Testis (tissue), 3 donors: ENCODE data around the gene ANTXRL. TPM values are rescaled to one million over a fixed set of nuclear protein-coding genes. Genes with fewer than 3 reads are reported as not detected.

Experiments
- DNase-seq: peaks from one replicate; pipeline ENCODE4 v3.0.0-alpha.2; 2019
- H3K27ac ChIP-seq, 2 donors: fragments of 200-600 bp; sonication (generic); one replicate each; pipeline ENCODE4 v1.5.1; 2019
- H3K27me3 ChIP-seq: fragments of 200-600 bp; sonication (generic); one replicate; pipeline ENCODE4 v1.5.1; 2019
- H3K36me3 ChIP-seq: fragments of 200-600 bp; sonication (generic); one replicate; pipeline ENCODE4 v1.5.1; 2017; ENCODE audit warnings: low read depth; ENCODE audit errors: missing control alignments
- H3K4me1 ChIP-seq: fragments of 200-600 bp; sonication (generic); one replicate; pipeline ENCODE4 v1.5.1; 2019
- H3K4me3 ChIP-seq, 2 donors: fragments of 200-600 bp; sonication (generic); one replicate each; pipeline ENCODE4 v1.5.1; 2017 to 2019
- H3K9me3 ChIP-seq: fragments of 200-600 bp; sonication (generic); one replicate; pipeline ENCODE4 v1.5.1; 2017
- CTCF ChIP-seq, 3 experiments: fragments of 450-650 bp in 2 of 3; fragments of 200-600 bp in 1 of 3; sonication (generic) in 1 of 3; IDR thresholded peaks; one replicate each; pipeline ENCODE4 v1.5.1; 2016 to 2019; ENCODE audit warnings: antibody characterized with exemption in 3 of 3, mild to moderate bottlenecking in 2 of 3, moderate library complexity in 1 of 3
- POLR2A ChIP-seq: fragments of 450-650 bp; IDR thresholded peaks from one replicate; pipeline ENCODE4 v1.6.1; 2017; ENCODE audit warnings: antibody characterized with exemption, mild to moderate bottlenecking, moderate library complexity
- whole genome bisulfite sequencing, 2 donors: methylation state at CpG; one replicate each; pipeline ENCODE4 v1.1.5; 2018; 5-methylcytosine and 5-hydroxymethylcytosine counted together
- intact Hi-C: fragments of 100-400 bp; cut with DNase I; formaldehyde crosslinking; loops from one replicate; pipeline ENCODE4 v1.15.1; 2023; ENCODE audit warnings: low total_unique reads
- polyA plus RNA-seq: library from polyadenylated mRNA; stranded (reverse); fragments of 350-450 nt; fragmentation: Illumina TruSeq; extraction: RNeasy Lipid Tissue Mini Kit (QIAGEN cat#74804); gene quantifications from one replicate; pipeline ENCODE4 v1.2.3, GENCODE V29; 2014; ENCODE audit warnings: low read depth, low replicate concordance; ENCODE audit not compliant: insufficient read depth
- total RNA-seq, 2 donors: library from RNA; depleted of rRNA; stranded (reverse); fragments of >200 nt; gene quantifications; one replicate each; pipeline ENCODE4 v1.2.3, GENCODE V29; 2016

Gene ANTXRL
- total and polyA plus RNA-seq, 3 donors from 2014 or later: 10.7 to 26.5 (median 23.7) TPM

GRCh38 chr10:46319389-46319788 is 32.6 kb downstream of the ANTXRL start:
- WGBS, 2 donors: 89 to 93% methylated on average over 3 of the region's 3 CpGs
- Histone ChIP-seq H3K4me1 (no peaks in the 10 kb centered on the region), H3K36me3 (no peaks in the 10 kb centered on the region), H3K9me3 (no peaks in the 10 kb centered on the region), H3K27me3 (no peaks in the 10 kb centered on the region), H3K4me3 (no peak overlapping the region), H3K27ac (no peak overlapping the region)
- no peak for DNase-seq
- intact Hi-C loops: no loop called here
- TF ChIP-seq CTCF (IDR thresholded peaks at IDR 0.05) (no peak), POLR2A (no peak)

- no peak for DNase-seq
- TF ChIP-seq POLR2A: no peak
- no peak for TF ChIP-seq CTCF (IDR thresholded peaks at IDR 0.05)
- H3K4me3 ChIP-seq: no peak overlapping the region
- no peaks in the 10 kb centered on the region for H3K9me3 ChIP-seq
- no peaks in the 10 kb centered on the region for H3K27me3 ChIP-seq
- no peaks in the 10 kb centered on the region for H3K36me3 ChIP-seq
- H3K4me1 ChIP-seq: no peaks in the 10 kb centered on the region
- H3K27ac ChIP-seq: no peak overlapping the region
- intact Hi-C loops: no loop called here
- 95% methylated on average over 4 of the region's 4 CpGs for WGBS, 2 donors
Observed at GRCh38 chr10:46321770-46322169, 35.0 kb downstream of the ANTXRL start.

GRCh38 chr10:46323176-46323575 is 36.4 kb downstream of the ANTXRL start:
- intact Hi-C loops: no loop called here
- no peak overlapping the region for H3K27ac ChIP-seq
- H3K4me3 ChIP-seq: no peak overlapping the region
- WGBS, 2 donors: 85 to 95% methylated on average over 4 of the region's 4 CpGs
- no peaks in the 10 kb centered on the region for H3K27me3 ChIP-seq
- H3K9me3 ChIP-seq: no peaks in the 10 kb centered on the region
- TF ChIP-seq CTCF (IDR thresholded peaks at IDR 0.05) (no peak), POLR2A (no peak)
- no peaks in the 10 kb centered on the region for H3K4me1 ChIP-seq
- no peak for DNase-seq
- H3K36me3 ChIP-seq: no peaks in the 10 kb centered on the region

GRCh38 chr10:46325021-46325420 is 38.2 kb downstream of the ANTXRL start:
- Histone ChIP-seq H3K4me3 (no peak overlapping the region), H3K9me3 (no peaks in the 10 kb centered on the region), H3K27ac (no peak overlapping the region), H3K36me3 (no peaks in the 10 kb centered on the region), H3K27me3 (no peaks in the 10 kb centered on the region), H3K4me1 (no peaks in the 10 kb centered on the region)
- intact Hi-C loops: no loop called here
- TF ChIP-seq POLR2A: no peak
- TF ChIP-seq CTCF (IDR thresholded peaks at IDR 0.05): no peak
- DNase-seq: no peak
- WGBS, 2 donors: 91 to 95% methylated on average over 1 of the region's 1 CpG

- WGBS, 2 donors: 67 to 88% methylated on average over 1 of the region's 1 CpG
Observed at GRCh38 chr10:46326066-46326465, 39.3 kb downstream of the ANTXRL start.

More at GRCh38 chr10:46326066-46326465, 39.3 kb downstream of the ANTXRL start:
- no peak overlapping the region for H3K4me3 ChIP-seq
- no peak overlapping the region for H3K27ac ChIP-seq
- H3K36me3 ChIP-seq: no peaks in the 10 kb centered on the region
- DNase-seq: no peak
- intact Hi-C loops: no loop called here
- H3K9me3 ChIP-seq: no peaks in the 10 kb centered on the region
- H3K27me3 ChIP-seq: no peaks in the 10 kb centered on the region
- TF ChIP-seq POLR2A (no peak), CTCF (IDR thresholded peaks at IDR 0.05) (no peak)
- no peaks in the 10 kb centered on the region for H3K4me1 ChIP-seq
